GM12878 (cell line): Measurements from ENCODE around the gene SLAMF1. TPM values are rescaled to one million over a fixed set of nuclear protein-coding genes. Genes with fewer than 3 reads are reported as not detected.

Experiments
- ATF2 ChIP-seq: IDR thresholded peaks from 2 replicates; pipeline ENCODE4 v1.6.1; 2012; ENCODE audit warnings: low read length, inconsistent platforms
- ATF7 ChIP-seq: fragments of 450-650 bp; IDR thresholded peaks from 2 replicates; pipeline ENCODE4 v1.6.1; 2016; ENCODE audit warnings: low read depth, mild to moderate bottlenecking
- BHLHE40 ChIP-seq, 2 experiments: fragments of 450-650 bp in 1 of 2; IDR thresholded peaks; 2 replicates each; pipeline ENCODE4 v1.6.1; 2011 to 2017; ENCODE audit warnings: low read depth in 2 of 2, borderline replicate concordance in 1 of 2, improper control_type of control experiment in 1 of 2, low read length in 1 of 2, mild to moderate bottlenecking in 1 of 2
- CHD1 ChIP-seq: IDR thresholded peaks from 2 replicates; pipeline ENCODE4 v1.6.1; 2012; ENCODE audit warnings: low read depth, low read length, improper control_type of control experiment
- E4F1 ChIP-seq: fragments of 450-650 bp; IDR thresholded peaks from 2 replicates; pipeline ENCODE4 v1.6.1; 2018; ENCODE audit warnings: borderline replicate concordance, mild to moderate bottlenecking; ENCODE audit not compliant: partially characterized antibody
- EP300 ChIP-seq, 2 experiments: fragments of 150-350 bp in 1 of 2; IDR thresholded peaks; 2 replicates each; pipeline ENCODE4 v1.6.1; 2011 to 2012; ENCODE audit warnings: low read depth in 2 of 2, low read length in 2 of 2, borderline replicate concordance in 1 of 2, improper control_type of control experiment in 1 of 2, inconsistent platforms in 1 of 2; ENCODE audit not compliant: control insufficient read depth in 1 of 2
- FOS ChIP-seq: IDR thresholded peaks from 3 replicates; pipeline ENCODE4 v1.6.1; 2011; ENCODE audit warnings: borderline replicate concordance; ENCODE audit not compliant: insufficient read length; ENCODE audit errors: extremely low read depth
- HDAC2 ChIP-seq: fragments of 200-600 bp; sonication (generic); IDR thresholded peaks from 2 replicates; pipeline ENCODE4 v1.6.1; 2017
- HDAC6 ChIP-seq: fragments of 200-600 bp; sonication (generic); IDR thresholded peaks from one replicate; pipeline ENCODE4 v1.8.0; 2017; ENCODE audit warnings: antibody characterized with exemption; ENCODE audit not compliant: unreplicated experiment
- MEF2B ChIP-seq: fragments of 450-650 bp; IDR thresholded peaks from 2 replicates; pipeline ENCODE4 v1.6.1; 2018; ENCODE audit warnings: mild to moderate bottlenecking, moderate library complexity; ENCODE audit not compliant: partially characterized antibody, poor library complexity, severe bottlenecking
- NFIC ChIP-seq: IDR thresholded peaks from 2 replicates; pipeline ENCODE4 v1.6.1; 2012; ENCODE audit warnings: low read depth, mild to moderate bottlenecking, inconsistent platforms, low read length, moderate library complexity
- RAD51 ChIP-seq: fragments of 450-650 bp; IDR thresholded peaks from 2 replicates; pipeline ENCODE4 v1.6.1; 2016; ENCODE audit warnings: moderate library complexity, mild to moderate bottlenecking, inconsistent platforms
- RBBP5 ChIP-seq: fragments of 200-600 bp; sonication (generic); conservative IDR thresholded peaks from 2 replicates; pipeline ENCODE4 v1.6.1; 2016
- RELA ChIP-seq: fragments of 450-650 bp; IDR thresholded peaks from 2 replicates; pipeline ENCODE4 v1.8.0; 2014; ENCODE audit warnings: borderline replicate concordance; ENCODE audit not compliant: partially characterized antibody
- RFX5 ChIP-seq: IDR thresholded peaks from 2 replicates; pipeline ENCODE4 v1.6.1; 2011; ENCODE audit warnings: low read depth, low read length, improper control_type of control experiment
- SIN3A ChIP-seq: IDR thresholded peaks from 2 replicates; pipeline ENCODE4 v1.6.1; 2012; ENCODE audit warnings: low read depth, low read length, improper control_type of control experiment
- SP1 ChIP-seq: IDR thresholded peaks from one replicate; pipeline ENCODE4 v1.6.1; 2011; ENCODE audit warnings: low read depth, low read length
- TAF1 ChIP-seq: IDR thresholded peaks from 2 replicates; pipeline ENCODE4 v1.6.1; 2011; ENCODE audit warnings: mild to moderate bottlenecking, low read depth, low read length, borderline replicate concordance
- TCF12 ChIP-seq: IDR thresholded peaks from 2 replicates; pipeline ENCODE4 v1.6.1; 2011; ENCODE audit warnings: low read depth, mild to moderate bottlenecking, low read length
- YBX1 ChIP-seq: fragments of 450-650 bp; IDR thresholded peaks from 2 replicates; pipeline ENCODE4 v1.6.1; 2016; ENCODE audit warnings: antibody characterized with exemption
- ZNF217 ChIP-seq: fragments of 450-650 bp; IDR thresholded peaks from 2 replicates; pipeline ENCODE4 v1.6.1; 2017; ENCODE audit warnings: antibody characterized with exemption, mild to moderate bottlenecking
- polyA plus RNA-seq, 11 experiments: library from polyadenylated mRNA; depleted of rRNA in 4 of 11; unstranded in 6 of 11; stranded (reverse) in 5 of 11; fragments of >200 nt; fragmentation: Nextera tagmentation in 4 of 11; fragmentation: Illumina TruSeq in 1 of 11; extraction: Ambion mirVana in 4 of 11; extraction: Trizol in 1 of 11; gene quantifications; 1 replicate in 1 of 11; 2 replicates in 10 of 11; pipeline versions ENCODE4 v1.2.1 to v1.2.3, GENCODE V29; 2011 to 2016; ENCODE audit warnings: inconsistent platforms in 2 of 11, missing spikeins in 2 of 11, low read depth in 1 of 11
- total RNA-seq, 4 experiments: library from RNA; depleted of rRNA in 3 of 4; stranded (reverse); fragments of >200 nt in 3 of 4; fragmentation: Illumina TruSeq in 1 of 4; extraction: Trizol in 1 of 4; gene quantifications; 2 replicates each; pipeline versions ENCODE4 v1.2.1 to v1.2.3, GENCODE V29; 2013 to 2021
- TF ChIP-seq, protein P1 (sequence below): fragments of 450-650 bp; IDR thresholded peaks from 2 replicates; pipeline ENCODE4 v1.6.1; 2017; ENCODE audit warnings: mild to moderate bottlenecking, low read depth, inconsistent platforms; ENCODE audit not compliant: poor library complexity, severe bottlenecking

The SLAMF1 gene
- total and polyA plus RNA-seq, 10 of the 15 experiments (the other 5 are each of a cell fraction or from before 2014, with no cell fraction given) = 87.3 to 260 (median 131) TPM

DNA sequence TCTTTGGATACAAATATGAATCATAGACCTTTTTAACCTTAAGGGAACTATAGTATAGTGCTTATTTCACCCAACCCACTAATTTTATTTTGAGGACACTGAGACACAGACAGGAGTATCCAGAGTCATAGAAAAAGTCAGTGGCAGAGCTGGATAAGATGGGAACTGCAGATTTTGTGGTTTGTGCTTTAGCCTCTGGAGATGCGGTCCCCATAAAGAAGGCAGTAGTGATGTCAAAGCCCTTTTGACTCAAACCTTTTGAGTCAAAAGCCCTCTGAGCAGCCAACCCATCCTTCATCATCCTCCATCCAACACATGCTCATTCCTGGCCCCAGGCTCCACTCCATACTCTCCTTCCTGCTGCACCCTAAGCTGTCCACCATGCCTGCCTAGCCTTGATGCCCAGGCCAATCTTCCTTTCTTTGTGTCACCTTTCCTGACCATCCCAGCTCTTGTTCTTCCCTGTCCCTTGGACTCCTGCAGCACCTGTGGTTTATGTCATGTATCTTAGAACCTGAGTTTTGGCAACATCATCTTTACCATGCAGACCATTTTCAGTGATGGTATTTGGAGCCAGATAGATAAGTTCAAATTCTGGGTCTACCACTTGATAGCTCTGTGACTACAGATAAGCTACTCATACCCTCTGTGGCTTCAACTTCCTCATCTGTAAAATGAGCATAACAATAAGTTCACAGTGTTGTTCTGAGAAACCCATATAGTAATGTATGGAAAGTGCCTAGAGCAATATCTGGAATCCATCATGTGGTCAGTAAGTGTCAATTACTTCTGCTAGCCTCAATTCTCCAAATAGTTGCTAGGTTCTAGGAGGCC is 20.1 kb downstream of the SLAMF1 start (continued):
- TF ChIP-seq SP1 = no peak
- no peak for TF ChIP-seq FOS
- TF ChIP-seq, protein P1, sequence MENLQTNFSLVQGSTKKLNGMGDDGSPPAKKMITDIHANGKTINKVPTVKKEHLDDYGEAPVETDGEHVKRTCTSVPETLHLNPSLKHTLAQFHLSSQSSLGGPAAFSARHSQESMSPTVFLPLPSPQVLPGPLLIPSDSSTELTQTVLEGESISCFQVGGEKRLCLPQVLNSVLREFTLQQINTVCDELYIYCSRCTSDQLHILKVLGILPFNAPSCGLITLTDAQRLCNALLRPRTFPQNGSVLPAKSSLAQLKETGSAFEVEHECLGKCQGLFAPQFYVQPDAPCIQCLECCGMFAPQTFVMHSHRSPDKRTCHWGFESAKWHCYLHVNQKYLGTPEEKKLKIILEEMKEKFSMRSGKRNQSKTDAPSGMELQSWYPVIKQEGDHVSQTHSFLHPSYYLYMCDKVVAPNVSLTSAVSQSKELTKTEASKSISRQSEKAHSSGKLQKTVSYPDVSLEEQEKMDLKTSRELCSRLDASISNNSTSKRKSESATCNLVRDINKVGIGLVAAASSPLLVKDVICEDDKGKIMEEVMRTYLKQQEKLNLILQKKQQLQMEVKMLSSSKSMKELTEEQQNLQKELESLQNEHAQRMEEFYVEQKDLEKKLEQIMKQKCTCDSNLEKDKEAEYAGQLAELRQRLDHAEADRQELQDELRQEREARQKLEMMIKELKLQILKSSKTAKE = no peak
- no peak for TF ChIP-seq TCF12
- TF ChIP-seq HDAC6 = no peak
- TF ChIP-seq ATF2 = peak; percentile 60; the same call in 1 of the 2 replicates
- TF ChIP-seq ZNF217 = no peak
- TF ChIP-seq MEF2B = no peak
- peak in 1 of 2 experiments; percentile 53; a peak in 2 of 4 replicates for TF ChIP-seq EP300 (IDR thresholded peaks at IDR 0.05; ENCODE audit: borderline replicate concordance in 1 of 2, control insufficient read depth in 1 of 2, low read depth in 2 of 2, low read length in 2 of 2)
- TF ChIP-seq TAF1 = no peak
- no peak for TF ChIP-seq RAD51
- TF ChIP-seq RFX5 = no peak
- TF ChIP-seq RELA = no peak
- no peak for TF ChIP-seq RBBP5
- peak; percentile 40; the same call in 1 of the 2 replicates for TF ChIP-seq ATF7
- TF ChIP-seq E4F1 = no peak
- TF ChIP-seq CHD1 = 0 out of 2 replicates have a peak, but pooled peaks have one; percentile 73
- TF ChIP-seq BHLHE40 (IDR thresholded peaks at IDR 0.05; ENCODE audit: borderline replicate concordance in 1 of 2, low read depth in 2 of 2, low read length in 1 of 2) = no peak
- TF ChIP-seq SIN3A = no peak
- peak; percentile 60 for TF ChIP-seq NFIC
- TF ChIP-seq YBX1 = no peak
- no peak for TF ChIP-seq HDAC2
